Gastroesophageal sphincter (tissue), 4 donors: ENCODE results near the gene TRABD. TPM values are rescaled to one million over a fixed set of nuclear protein-coding genes. Genes with fewer than 3 reads are reported as not detected.

ENCODE experiments used
- ATAC-seq: fragments of 150-250 bp; one replicate; pipeline ENCODE4 v1.9.1; 2016; ENCODE audit warnings: mild to moderate bottlenecking, moderate library complexity
- H3K27ac ChIP-seq, 4 donors: fragments of 200-600 bp; sonication (generic) in 3 of 4; 1 replicate in 3 of 4; 2 replicates in 1 of 4; pipeline ENCODE4 v1.5.1; 2016 to 2019
- H3K27me3 ChIP-seq: fragments of 200-600 bp; sonication (generic); one replicate; pipeline ENCODE4 v1.5.1; 2019
- H3K36me3 ChIP-seq, 2 donors: fragments of 200-600 bp; sonication (generic); one replicate each; pipeline ENCODE4 v1.5.1; 2019; ENCODE audit warnings: control low read depth in 1 of 2
- H3K4me1 ChIP-seq, 3 donors: fragments of 200-600 bp; sonication (generic); 1 replicate in 2 of 3; 2 replicates in 1 of 3; pipeline ENCODE4 v1.5.1; 2016 to 2019; ENCODE audit warnings: control low read depth in 2 of 3
- H3K4me3 ChIP-seq, 2 donors: fragments of 200-600 bp; sonication (generic); one replicate each; pipeline ENCODE4 v1.5.1; 2019; ENCODE audit warnings: mild to moderate bottlenecking in 1 of 2, moderate library complexity in 1 of 2
- H3K9me3 ChIP-seq, 3 donors: fragments of 200-600 bp; sonication (generic); one replicate each; pipeline ENCODE4 v1.5.1; 2017 to 2019; ENCODE audit warnings: control low read depth in 2 of 3
- EP300 ChIP-seq: sonication (generic); formaldehyde crosslinking; IDR thresholded peaks from one replicate; pipeline ENCODE4 v1.6.1; 2017; ENCODE audit warnings: antibody characterized with exemption, mild to moderate bottlenecking
- POLR2A ChIP-seq, 2 donors: fragments of 450-650 bp; IDR thresholded peaks; one replicate each; pipeline ENCODE4 v1.6.1; 2017; ENCODE audit warnings: antibody characterized with exemption in 2 of 2, mild to moderate bottlenecking in 2 of 2, moderate library complexity in 1 of 2
- POLR2AphosphoS5 ChIP-seq: sonication (generic); formaldehyde crosslinking; IDR thresholded peaks from one replicate; pipeline ENCODE4 v1.6.1; 2017; ENCODE audit warnings: antibody characterized with exemption
- WGBS, 2 donors: methylation state at CpG; one replicate each; pipeline ENCODE4 v1.1.5; 2018; ENCODE audit warnings: low coverage in 1 of 2; 5-methylcytosine and 5-hydroxymethylcytosine counted together
- total RNA-seq, 4 donors: library from RNA; depleted of rRNA; stranded (reverse); fragments of >200 nt; gene quantifications; one replicate each; pipeline ENCODE4 v1.1.0, GENCODE V29; 2016
- TF ChIP-seq, protein P1 (sequence below), 4 experiments: fragments of 200-600 bp in 2 of 4; fragments of 450-650 bp in 2 of 4; sonication (generic) in 1 of 4; IDR thresholded peaks; one replicate each; pipeline ENCODE4 v1.5.1; 2017 to 2019; ENCODE audit warnings: antibody characterized with exemption in 4 of 4, mild to moderate bottlenecking in 2 of 4, moderate library complexity in 2 of 4

Gene TRABD
- total RNA-seq, 4 donors from 2014 or later: 15.7 to 22.0 (median 19.0) TPM

DNA sequence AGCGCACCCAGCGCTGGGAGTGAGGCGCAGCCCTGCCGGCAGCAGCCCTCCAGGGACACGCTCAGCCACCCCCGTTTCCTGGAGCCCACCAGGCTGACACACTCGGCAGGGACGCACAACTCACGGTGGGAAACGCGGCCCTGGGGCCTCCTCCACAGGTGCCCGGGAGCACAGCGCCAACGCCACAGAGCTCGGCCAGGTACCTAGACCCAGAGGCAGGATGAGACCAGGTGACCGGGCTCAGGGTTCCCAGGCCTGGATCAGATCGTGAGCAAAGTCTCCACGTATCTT, 41.1 kb downstream of the TRABD start:
- H3K27ac ChIP-seq: no peak overlapping the region
- H3K9me3 ChIP-seq: no peaks in the 10 kb centered on the region
- no peak overlapping the region for H3K4me3 ChIP-seq
- ATAC-seq: no peak
- H3K4me1 ChIP-seq: no peaks in the 10 kb centered on the region
- 86% methylated on average over 3 of the region's 18 CpGs; no CpG with 5 or more reads in 1 of the 2 donors for WGBS, 2 donors
- peaks cover 0 to 97% of the 10 kb centered on the region in 2 donors for H3K36me3 ChIP-seq
- H3K27me3 ChIP-seq: no peaks in the 10 kb centered on the region
- TF ChIP-seq POLR2AphosphoS5: no peak

- TF ChIP-seq, protein P1, sequence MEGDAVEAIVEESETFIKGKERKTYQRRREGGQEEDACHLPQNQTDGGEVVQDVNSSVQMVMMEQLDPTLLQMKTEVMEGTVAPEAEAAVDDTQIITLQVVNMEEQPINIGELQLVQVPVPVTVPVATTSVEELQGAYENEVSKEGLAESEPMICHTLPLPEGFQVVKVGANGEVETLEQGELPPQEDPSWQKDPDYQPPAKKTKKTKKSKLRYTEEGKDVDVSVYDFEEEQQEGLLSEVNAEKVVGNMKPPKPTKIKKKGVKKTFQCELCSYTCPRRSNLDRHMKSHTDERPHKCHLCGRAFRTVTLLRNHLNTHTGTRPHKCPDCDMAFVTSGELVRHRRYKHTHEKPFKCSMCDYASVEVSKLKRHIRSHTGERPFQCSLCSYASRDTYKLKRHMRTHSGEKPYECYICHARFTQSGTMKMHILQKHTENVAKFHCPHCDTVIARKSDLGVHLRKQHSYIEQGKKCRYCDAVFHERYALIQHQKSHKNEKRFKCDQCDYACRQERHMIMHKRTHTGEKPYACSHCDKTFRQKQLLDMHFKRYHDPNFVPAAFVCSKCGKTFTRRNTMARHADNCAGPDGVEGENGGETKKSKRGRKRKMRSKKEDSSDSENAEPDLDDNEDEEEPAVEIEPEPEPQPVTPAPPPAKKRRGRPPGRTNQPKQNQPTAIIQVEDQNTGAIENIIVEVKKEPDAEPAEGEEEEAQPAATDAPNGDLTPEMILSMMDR (IDR thresholded peaks at IDR 0.05): no peak
- Histone ChIP-seq H3K36me3 (peaks cover 0 to 97% of the 10 kb centered on the region in 2 donors), H3K4me1 (no peaks in the 10 kb centered on the region), H3K27me3 (no peaks in the 10 kb centered on the region), H3K9me3 (no peaks in the 10 kb centered on the region), H3K4me3 (no peak overlapping the region), H3K27ac (no peak overlapping the region)
- no peak for ATAC-seq
- WGBS, 2 donors: 60 to 98% methylated on average over 1 to 8 of the region's 25 CpGs
Observed at GRCh38 chr22:50227579-50228215, 42.0 kb downstream of the TRABD start.

DNA sequence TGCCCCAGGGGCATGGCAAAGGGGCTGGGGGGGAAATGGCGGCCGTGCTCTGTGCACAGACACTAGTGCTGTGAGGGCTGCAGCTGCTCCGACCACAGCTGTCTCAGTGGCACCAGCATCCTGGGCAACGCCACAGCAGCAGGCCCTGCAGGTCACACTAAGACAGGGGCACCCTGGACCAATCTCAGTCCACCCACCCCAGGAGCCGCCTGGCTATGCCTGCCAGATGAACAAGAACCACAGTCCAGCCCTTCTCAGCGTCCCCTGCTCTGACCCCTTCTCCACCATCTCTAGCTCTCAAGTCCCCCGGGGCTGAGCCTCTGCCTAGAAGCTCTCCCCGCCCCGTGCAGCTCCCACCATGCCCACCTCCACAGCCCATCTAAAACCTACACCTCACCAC, 42.7 kb downstream of the TRABD start:
- H3K9me3 ChIP-seq: no peaks in the 10 kb centered on the region
- H3K4me1 ChIP-seq: no peaks in the 10 kb centered on the region
- no peak overlapping the region for H3K27ac ChIP-seq
- no peaks in the 10 kb centered on the region for H3K27me3 ChIP-seq
- peaks cover 0 to 97% of the 10 kb centered on the region in 2 donors for H3K36me3 ChIP-seq
- 94% methylated on average over 3 of the region's 9 CpGs; no CpG with 5 or more reads in 1 of the 2 donors for WGBS, 2 donors
- TF ChIP-seq, protein P1 (IDR thresholded peaks at IDR 0.05): no peak
- no peak for TF ChIP-seq POLR2A (IDR thresholded peaks at IDR 0.05)
- H3K4me3 ChIP-seq: no peak overlapping the region
- ATAC-seq: no peak

DNA sequence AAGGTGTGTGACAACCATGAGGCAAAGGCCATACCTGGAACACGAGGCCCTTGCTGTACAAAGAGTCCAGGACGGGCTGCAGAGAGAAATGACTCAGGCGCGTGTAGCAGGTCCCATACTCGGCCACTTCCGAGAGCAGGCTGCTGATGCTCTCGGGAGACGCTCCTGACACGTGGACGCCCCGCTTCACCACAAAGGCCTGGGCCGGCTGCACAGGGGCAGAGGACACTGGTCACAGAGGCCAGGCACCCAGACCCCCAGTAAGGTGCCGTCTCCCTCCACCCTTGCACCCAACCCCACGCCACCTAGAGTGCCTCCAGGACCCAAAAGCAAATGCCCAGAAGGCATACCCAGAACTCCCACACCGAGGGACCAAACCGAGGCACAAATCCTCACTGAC, 43.7 kb downstream of the TRABD start:
- Histone ChIP-seq H3K27me3 (no peaks in the 10 kb centered on the region), H3K4me1 (no peaks in the 10 kb centered on the region), H3K36me3 (peaks cover 0 to 92% of the 10 kb centered on the region in 2 donors), H3K4me3 (no peak overlapping the region), H3K9me3 (no peaks in the 10 kb centered on the region), H3K27ac (no peak overlapping the region)
- TF ChIP-seq EP300 (no peak), POLR2A (IDR thresholded peaks at IDR 0.05) (no peak)
- WGBS, 2 donors: 80% methylated on average over 7 of the region's 16 CpGs; no CpG with 5 or more reads in 1 of the 2 donors
- ATAC-seq: no peak

DNA sequence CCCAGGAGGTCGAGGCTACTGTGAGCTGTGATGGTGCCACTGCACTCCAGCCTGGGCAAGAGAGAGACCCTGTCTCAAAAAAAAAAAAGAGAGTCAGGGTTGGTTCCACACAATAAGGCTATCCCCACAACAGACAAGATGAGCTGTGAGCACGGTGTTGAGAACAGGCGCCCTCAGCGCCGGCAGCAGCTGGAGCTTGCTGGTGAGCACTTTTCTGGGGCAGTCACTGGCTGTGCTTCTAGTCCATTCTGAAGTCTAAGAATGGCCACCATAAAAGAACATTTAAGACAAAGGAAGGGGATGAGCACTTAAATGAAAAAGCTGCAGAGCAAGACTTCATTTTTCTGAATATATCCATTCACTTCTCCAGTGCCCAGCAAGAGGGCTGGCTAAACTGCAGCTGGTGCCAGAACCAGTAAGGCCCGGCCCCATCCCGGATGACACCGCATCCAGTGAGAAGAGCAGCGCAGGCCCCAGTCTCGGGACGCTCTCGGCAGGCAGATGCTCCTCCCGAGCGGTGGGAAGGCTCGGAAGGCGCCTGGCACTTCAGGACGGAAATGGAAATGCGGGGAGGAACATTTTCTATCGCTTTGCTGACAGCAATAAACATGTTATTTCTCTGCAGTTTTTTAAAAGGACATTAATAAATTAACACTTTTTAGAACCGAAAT, 46.9 kb downstream of the TRABD start:
- Histone ChIP-seq H3K4me3 (no peak overlapping the region), H3K36me3 (peaks cover 0 to 81% of the 10 kb centered on the region in 2 donors), H3K27ac (no peak overlapping the region), H3K4me1 (no peaks in the 10 kb centered on the region), H3K27me3 (no peaks in the 10 kb centered on the region), H3K9me3 (no peaks in the 10 kb centered on the region)
- no peak for ATAC-seq
- WGBS, 2 donors: 77 to 89% methylated on average over 13 to 14 of the region's 20 CpGs
- no peak for TF ChIP-seq POLR2A (IDR thresholded peaks at IDR 0.05)
- no peak for TF ChIP-seq EP300
- no peak for TF ChIP-seq POLR2AphosphoS5
- TF ChIP-seq, protein P1 (IDR thresholded peaks at IDR 0.05): no peak

DNA sequence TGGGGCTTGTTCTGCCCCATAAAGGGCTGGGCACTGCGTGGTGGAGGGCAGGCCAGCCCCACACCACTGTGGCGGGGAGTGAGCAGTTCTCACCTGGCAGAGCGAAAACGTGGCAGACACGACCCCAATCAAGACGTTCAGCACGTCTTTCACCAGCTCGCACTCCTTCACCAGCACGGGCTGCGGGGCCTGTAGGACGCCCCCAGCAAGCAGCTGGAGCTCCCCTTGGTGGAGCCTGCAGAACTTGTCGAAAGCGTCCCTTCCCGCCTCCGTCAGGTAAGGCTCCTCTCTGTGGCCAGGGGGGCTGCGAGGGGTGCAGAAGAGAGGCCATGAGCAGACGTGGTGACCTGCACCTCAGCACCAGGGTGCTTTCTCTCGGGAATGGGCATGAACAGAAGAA, 47.5 kb downstream of the TRABD start:
- Histone ChIP-seq H3K27me3 (no peaks in the 10 kb centered on the region), H3K4me1 (no peaks in the 10 kb centered on the region), H3K4me3 (no peak overlapping the region), H3K36me3 (peaks cover 0 to 81% of the 10 kb centered on the region in 2 donors), H3K27ac (no peak overlapping the region), H3K9me3 (no peaks in the 10 kb centered on the region)
- 83% methylated on average over 7 of the region's 18 CpGs; no CpG with 5 or more reads in 1 of the 2 donors for WGBS, 2 donors
- ATAC-seq: no peak
- TF ChIP-seq EP300 (no peak), POLR2AphosphoS5 (no peak), POLR2A (IDR thresholded peaks at IDR 0.05) (no peak)
- TF ChIP-seq, protein P1 (IDR thresholded peaks at IDR 0.05): no peak
